Measurements from ENCODE around the gene CCDC85B. TPM values are rescaled to one million over a fixed set of nuclear protein-coding genes. Genes with fewer than 3 reads are reported as not detected.

The CCDC85B gene
- total and polyA plus RNA-seq, 8 donors = 7.0 to 68.9 (median 29.7) TPM

- H3K27ac ChIP-seq = peak overlapping the region in 1 of 5 donors; percentile 53
- no peaks in the 10 kb centered on the region for H3K27me3 ChIP-seq
- no peaks in the 10 kb centered on the region for H3K9me3 ChIP-seq
- intact Hi-C loops (cut with DNase I; ENCODE audit: low total_unique reads) = loop anchor here (5.0 kb wide), 1 partner anchor 82 kb away; the partner anchor contains the start of gene SART1
- H3K4me1 ChIP-seq = peaks cover 7 to 11% (median 9%) of the 10 kb centered on the region in 4 donors
- no peak for TF ChIP-seq POLR2A (IDR thresholded peaks at IDR 0.05)
- TF ChIP-seq POLR2AphosphoS5 (IDR thresholded peaks at IDR 0.05) = no peak
- TF ChIP-seq, protein P1, sequence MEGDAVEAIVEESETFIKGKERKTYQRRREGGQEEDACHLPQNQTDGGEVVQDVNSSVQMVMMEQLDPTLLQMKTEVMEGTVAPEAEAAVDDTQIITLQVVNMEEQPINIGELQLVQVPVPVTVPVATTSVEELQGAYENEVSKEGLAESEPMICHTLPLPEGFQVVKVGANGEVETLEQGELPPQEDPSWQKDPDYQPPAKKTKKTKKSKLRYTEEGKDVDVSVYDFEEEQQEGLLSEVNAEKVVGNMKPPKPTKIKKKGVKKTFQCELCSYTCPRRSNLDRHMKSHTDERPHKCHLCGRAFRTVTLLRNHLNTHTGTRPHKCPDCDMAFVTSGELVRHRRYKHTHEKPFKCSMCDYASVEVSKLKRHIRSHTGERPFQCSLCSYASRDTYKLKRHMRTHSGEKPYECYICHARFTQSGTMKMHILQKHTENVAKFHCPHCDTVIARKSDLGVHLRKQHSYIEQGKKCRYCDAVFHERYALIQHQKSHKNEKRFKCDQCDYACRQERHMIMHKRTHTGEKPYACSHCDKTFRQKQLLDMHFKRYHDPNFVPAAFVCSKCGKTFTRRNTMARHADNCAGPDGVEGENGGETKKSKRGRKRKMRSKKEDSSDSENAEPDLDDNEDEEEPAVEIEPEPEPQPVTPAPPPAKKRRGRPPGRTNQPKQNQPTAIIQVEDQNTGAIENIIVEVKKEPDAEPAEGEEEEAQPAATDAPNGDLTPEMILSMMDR (IDR thresholded peaks at IDR 0.05) = no peak
- TF ChIP-seq EP300 (IDR thresholded peaks at IDR 0.05) = no peak
- H3K4me3 ChIP-seq = peak overlapping the region in 2 of 4 donors; percentile 15 to 16
- DNase-seq = peak in 1 of 2 donors; percentile 55
- 42 to 71% (median 57%) methylated on average over 6 to 7 of the region's 7 CpGs for WGBS, 5 donors
- peaks cover 15 to 37% (median 27%) of the 10 kb centered on the region in 4 donors for H3K36me3 ChIP-seq
Observed at GRCh38 chr11:65880027-65880426, 10.4 kb upstream of the CCDC85B start.

- H3K4me1 ChIP-seq = peaks cover 7 to 20% (median 15%) of the 10 kb centered on the region in 4 donors
- H3K27ac ChIP-seq = no peak overlapping the region
- no peaks in the 10 kb centered on the region for H3K9me3 ChIP-seq
- TF ChIP-seq EP300 (IDR thresholded peaks at IDR 0.05) (no peak), POLR2AphosphoS5 (IDR thresholded peaks at IDR 0.05) (no peak), POLR2A (IDR thresholded peaks at IDR 0.05) (no peak)
- TF ChIP-seq, protein P1 (IDR thresholded peaks at IDR 0.05) = no peak
- no peak for DNase-seq
- no peak overlapping the region for H3K4me3 ChIP-seq
- no peaks in the 10 kb centered on the region for H3K27me3 ChIP-seq
- intact Hi-C loops (cut with DNase I; ENCODE audit: low total_unique reads) = loop anchor here (5.0 kb wide), 1 partner anchor 81 kb away; the partner anchor contains the start of gene SART1
- 59 to 90% (median 65%) methylated on average over 5 to 7 of the region's 7 CpGs for WGBS, 5 donors
- peaks cover 20 to 46% (median 35%) of the 10 kb centered on the region in 4 donors for H3K36me3 ChIP-seq
Observed at GRCh38 chr11:65880844-65881421, 9.5 kb upstream of the CCDC85B start.

DNA sequence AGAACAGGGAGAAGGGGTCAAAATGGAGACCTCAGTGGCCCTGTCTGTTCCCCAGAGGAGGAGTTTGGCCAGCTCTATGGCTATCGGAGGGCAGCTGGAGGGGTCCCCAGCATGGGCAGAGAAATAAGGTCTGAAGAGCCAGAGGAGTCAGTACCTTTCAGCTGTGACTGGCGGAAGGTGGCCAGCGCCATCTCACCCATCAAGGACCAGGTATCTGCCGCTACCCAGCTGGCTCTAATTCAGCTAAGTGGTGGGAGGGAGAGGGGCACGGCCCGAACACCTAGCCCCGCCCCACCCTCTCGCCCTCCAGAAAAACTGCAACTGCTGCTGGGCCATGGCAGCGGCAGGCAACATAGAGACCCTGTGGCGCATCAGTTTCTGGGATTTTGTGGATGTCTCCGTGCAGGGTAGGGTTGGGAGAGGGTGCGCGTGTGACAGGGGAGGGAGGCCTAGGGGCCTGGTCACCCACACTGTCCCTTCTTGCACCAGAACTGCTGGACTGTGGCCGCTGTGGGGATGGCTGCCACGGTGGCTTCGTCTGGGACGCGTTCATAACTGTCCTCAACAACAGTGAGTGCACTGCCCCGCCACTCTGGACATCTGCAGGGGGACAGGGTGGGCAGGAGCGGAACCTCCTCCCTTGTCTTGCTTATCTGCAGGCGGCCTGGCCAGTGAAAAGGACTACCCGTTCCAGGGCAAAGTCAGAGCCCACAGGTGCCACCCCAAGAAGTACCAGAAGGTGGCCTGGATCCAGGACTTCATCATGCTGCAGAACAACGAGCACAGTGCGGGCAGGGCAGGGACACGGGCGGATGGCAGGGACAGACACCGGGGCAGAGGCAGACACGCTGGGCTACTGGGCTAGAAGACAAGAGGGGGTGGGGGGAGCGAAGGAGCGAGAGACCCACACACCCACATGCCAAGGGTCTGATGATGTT is 8.1 kb upstream of the CCDC85B start:
- DNase-seq = no peak
- no peak for TF ChIP-seq POLR2AphosphoS5 (IDR thresholded peaks at IDR 0.05)
- no peak for TF ChIP-seq POLR2A (IDR thresholded peaks at IDR 0.05)
- TF ChIP-seq, protein P1 (IDR thresholded peaks at IDR 0.05) = no peak
- TF ChIP-seq EP300 (IDR thresholded peaks at IDR 0.05) = no peak
- peaks cover 20 to 54% (median 45%) of the 10 kb centered on the region in 4 donors for H3K36me3 ChIP-seq
- intact Hi-C loops (cut with DNase I; ENCODE audit: low total_unique reads) = loop anchor here (5.0 kb wide), 1 partner anchor 80 kb away; the partner anchor contains the start of gene SART1
- H3K27ac ChIP-seq = no peak overlapping the region
- no peaks in the 10 kb centered on the region for H3K9me3 ChIP-seq
- peaks cover 20 to 35% (median 29%) of the 10 kb centered on the region in 4 donors for H3K4me1 ChIP-seq
- WGBS, 5 donors = 88 to 93% (median 89%) methylated on average over 20 to 30 of the region's 30 CpGs
- no peaks in the 10 kb centered on the region for H3K27me3 ChIP-seq
- no peak overlapping the region for H3K4me3 ChIP-seq

DNA sequence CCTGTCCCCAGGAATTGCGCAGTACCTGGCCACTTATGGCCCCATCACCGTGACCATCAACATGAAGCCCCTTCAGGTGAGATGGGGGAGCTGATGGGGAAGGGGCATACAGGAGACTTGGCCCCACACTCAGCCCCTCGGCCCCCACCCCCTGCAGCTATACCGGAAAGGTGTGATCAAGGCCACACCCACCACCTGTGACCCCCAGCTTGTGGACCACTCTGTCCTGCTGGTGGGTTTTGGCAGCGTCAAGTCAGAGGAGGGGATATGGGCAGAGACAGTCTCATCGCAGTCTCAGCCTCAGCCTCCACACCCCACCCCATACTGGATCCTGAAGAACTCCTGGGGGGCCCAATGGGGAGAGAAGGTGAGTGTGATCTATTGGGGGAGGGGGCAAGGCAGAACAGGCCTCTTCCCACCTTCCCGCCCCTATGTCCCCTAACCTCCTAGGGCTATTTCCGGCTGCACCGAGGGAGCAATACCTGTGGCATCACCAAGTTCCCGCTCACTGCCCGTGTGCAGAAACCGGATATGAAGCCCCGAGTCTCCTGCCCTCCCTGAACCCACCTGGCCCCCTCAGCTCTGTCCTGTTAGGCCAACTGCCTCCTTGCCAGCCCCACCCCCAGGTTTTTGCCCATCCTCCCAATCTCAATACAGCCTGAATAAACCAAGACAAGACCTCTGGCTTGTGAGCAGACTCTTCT is 7.3 kb upstream of the CCDC85B start:
- H3K36me3 ChIP-seq = peaks cover 20 to 54% (median 45%) of the 10 kb centered on the region in 4 donors
- TF ChIP-seq, protein P1 (IDR thresholded peaks at IDR 0.05) = no peak
- TF ChIP-seq POLR2A (IDR thresholded peaks at IDR 0.05) (no peak), POLR2AphosphoS5 (IDR thresholded peaks at IDR 0.05) (no peak), EP300 (IDR thresholded peaks at IDR 0.05) (no peak)
- intact Hi-C loops (cut with DNase I; ENCODE audit: low total_unique reads) = loop anchor here (5.0 kb wide), 1 partner anchor 79 kb away; the partner anchor contains the start of gene SART1
- no peak for DNase-seq
- H3K9me3 ChIP-seq = no peaks in the 10 kb centered on the region
- WGBS, 5 donors = 72 to 94% (median 92%) methylated on average over 5 to 13 of the region's 13 CpGs
- no peaks in the 10 kb centered on the region for H3K27me3 ChIP-seq
- H3K4me1 ChIP-seq = peaks cover 25 to 41% (median 36%) of the 10 kb centered on the region in 4 donors
- H3K4me3 ChIP-seq = no peak overlapping the region
- no peak overlapping the region for H3K27ac ChIP-seq
